K562 (cell line): ENCODE results near the gene ZNF18. TPM values are rescaled to one million over a fixed set of nuclear protein-coding genes. Genes with fewer than 3 reads are reported as not detected.
A peak's percentile ranks its signal among the peaks of the same experiment; 100 is the strongest.

Source experiments
- ERF ChIP-seq: fragments of 450-650 bp; formaldehyde crosslinking; IDR thresholded peaks from 2 replicates; pipeline ENCODE4 v1.4.0; 2020; ENCODE audit warnings: mild to moderate bottlenecking, mixed read lengths
- HDAC8 ChIP-seq: fragments of 450-650 bp; IDR thresholded peaks from 2 replicates; pipeline ENCODE4 v1.6.1; 2016; ENCODE audit warnings: mild to moderate bottlenecking, missing genetic modification characterization, moderate library complexity, missing compliant biosample characterization
- HMG20B ChIP-seq: fragments of 250-450 bp; sonication (Bioruptor Pico); IDR thresholded peaks from 2 replicates; pipeline ENCODE4 v1.5.0; 2021; ENCODE audit warnings: mild to moderate bottlenecking
- ILK ChIP-seq: fragments of 450-650 bp; IDR thresholded peaks from 2 replicates; pipeline ENCODE4 v1.6.1; 2016; ENCODE audit warnings: missing genetic modification characterization, low read depth, mild to moderate bottlenecking, missing compliant biosample characterization, moderate library complexity, borderline replicate concordance
- KLF13 ChIP-seq: fragments of 450-650 bp; IDR thresholded peaks from 2 replicates; pipeline ENCODE4 v1.6.1; 2016; ENCODE audit warnings: missing genetic modification characterization, low read depth, mild to moderate bottlenecking, missing compliant biosample characterization, moderate library complexity, borderline replicate concordance
- RAD21 ChIP-seq, 2 experiments: fragments of 250-450 bp in 1 of 2; fragments of 450-650 bp in 1 of 2; sonication (Bioruptor Pico) in 1 of 2; formaldehyde crosslinking in 1 of 2; IDR thresholded peaks in 1 of 2; conservative IDR thresholded peaks in 1 of 2; 2 replicates each; pipeline versions ENCODE4 v1.4.0 to v1.8.0; 2020 to 2022; ENCODE audit warnings: mild to moderate bottlenecking in 2 of 2, moderate library complexity in 1 of 2
- SMC3 ChIP-seq: conservative IDR thresholded peaks from 2 replicates; pipeline ENCODE4 v1.6.1; 2011; ENCODE audit warnings: low read depth, low read length, improper control_type of control experiment; ENCODE audit not compliant: insufficient read depth
- ZNF146 ChIP-seq: IDR thresholded peaks from one replicate; pipeline ENCODE4 v1.6.1; 2018; ENCODE audit warnings: missing compliant biosample characterization; ENCODE audit not compliant: unreplicated experiment
- ZNF408 ChIP-seq: fragments of 250-450 bp; sonication (Bioruptor Pico); IDR thresholded peaks from 2 replicates; pipeline ENCODE4 v1.4.0; 2020; ENCODE audit warnings: low read depth, mild to moderate bottlenecking, moderate library complexity
- polyA plus RNA-seq, 8 experiments: library from polyadenylated mRNA; depleted of rRNA in 4 of 8; stranded (reverse) in 5 of 8; unstranded in 3 of 8; fragments of >200 nt; fragmentation: Nextera tagmentation in 2 of 8; fragmentation: Illumina TruSeq in 1 of 8; extraction: Ambion mirVana in 2 of 8; extraction: Trizol in 1 of 8; gene quantifications; 2 replicates each; pipeline versions ENCODE4 v1.2.1 to v1.2.3, GENCODE V29; 2011 to 2014; ENCODE audit warnings: inconsistent platforms in 1 of 8, missing spikeins in 1 of 8
- total RNA-seq, 7 experiments: library from RNA; depleted of rRNA in 6 of 7; stranded (reverse); fragments of >200 nt in 6 of 7; fragmentation: Illumina TruSeq in 2 of 7; extraction: Trizol in 2 of 7; gene quantifications; 2 replicates each; pipeline versions ENCODE4 v1.2.1 to v1.2.3, GENCODE V29; 2011 to 2021; ENCODE audit warnings: low replicate concordance in 1 of 7
- TF ChIP-seq, protein P1 (sequence below), 2 experiments: fragments of 450-650 bp; formaldehyde crosslinking in 1 of 2; IDR thresholded peaks; 2 replicates each; pipeline versions ENCODE4 v1.4.0 to v1.6.1; 2014 to 2020; ENCODE audit warnings: mild to moderate bottlenecking in 2 of 2, borderline replicate concordance in 1 of 2, low read depth in 1 of 2
- TF ChIP-seq, protein P2 (sequence below): sonication (generic); formaldehyde crosslinking; IDR thresholded peaks from 2 replicates; pipeline ENCODE4 v1.8.0; 2022; ENCODE audit warnings: mild to moderate bottlenecking, missing genetic modification reagents
- TF ChIP-seq, protein P3 (sequence below), 3 experiments: IDR thresholded peaks in 2 of 3; conservative IDR thresholded peaks in 1 of 3; 2 replicates each; pipeline ENCODE4 v1.5.1; 2011 to 2012; ENCODE audit warnings: low read length in 3 of 3, mild to moderate bottlenecking in 3 of 3, control low read depth in 2 of 3, improper control_type of control experiment in 1 of 3, inconsistent platforms in 1 of 3, low read depth in 1 of 3, mixed read lengths in 1 of 3, moderate library complexity in 1 of 3; ENCODE audit not compliant: insufficient read depth in 2 of 3
- TF ChIP-seq, protein P4 (sequence below): fragments of 450-650 bp; conservative IDR thresholded peaks from 2 replicates; pipeline ENCODE4 v1.6.1; 2016; ENCODE audit warnings: missing genetic modification characterization, low read depth, mild to moderate bottlenecking, missing compliant biosample characterization, moderate library complexity

ZNF18 gene
- total and polyA plus RNA-seq, 9 of the 15 experiments (the other 6 are each of a cell fraction or from before 2014, with no cell fraction given): 1.1 to 5.0 (median 3.4) TPM

DNA sequence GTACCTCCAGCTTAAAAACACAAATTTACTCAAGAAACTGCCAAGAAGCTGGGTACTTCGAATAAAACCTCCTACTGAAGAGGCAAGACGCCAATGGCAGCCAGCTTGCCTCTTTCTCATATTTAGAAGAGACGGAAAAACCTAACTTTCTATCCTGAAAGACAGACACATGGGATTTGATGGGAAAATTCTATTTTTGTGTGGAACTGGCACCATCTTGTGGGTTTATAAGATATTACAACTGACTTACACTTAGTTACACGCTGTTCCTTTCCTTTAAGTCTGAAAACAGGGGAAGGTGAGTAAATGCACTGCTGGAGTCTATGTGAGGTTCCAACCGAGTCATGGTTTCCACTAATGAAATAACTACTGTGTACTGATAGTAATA is 10.3 kb downstream of the ZNF18 start (continued):
- TF ChIP-seq ILK (tag) (no peak), KLF13 (no peak), ZNF408 (no peak), RAD21 (CRISPR knock-in tag; conservative IDR thresholded peaks at IDR 0.05 in 1 of 2, IDR thresholded peaks at IDR 0.05 in 1 of 2) (peak in 1 of 2 experiments; percentile 64; a peak in 3 of 4 replicates), ZNF146 (CRISPR knock-in tag) (no peak), ERF (CRISPR knock-in tag) (no peak), HMG20B (CRISPR knock-in tag) (no peak), SMC3 (0 out of 2 replicates have a peak, but pooled peaks have one; percentile 18), HDAC8 (tag) (no peak)
- TF ChIP-seq, protein P1, sequence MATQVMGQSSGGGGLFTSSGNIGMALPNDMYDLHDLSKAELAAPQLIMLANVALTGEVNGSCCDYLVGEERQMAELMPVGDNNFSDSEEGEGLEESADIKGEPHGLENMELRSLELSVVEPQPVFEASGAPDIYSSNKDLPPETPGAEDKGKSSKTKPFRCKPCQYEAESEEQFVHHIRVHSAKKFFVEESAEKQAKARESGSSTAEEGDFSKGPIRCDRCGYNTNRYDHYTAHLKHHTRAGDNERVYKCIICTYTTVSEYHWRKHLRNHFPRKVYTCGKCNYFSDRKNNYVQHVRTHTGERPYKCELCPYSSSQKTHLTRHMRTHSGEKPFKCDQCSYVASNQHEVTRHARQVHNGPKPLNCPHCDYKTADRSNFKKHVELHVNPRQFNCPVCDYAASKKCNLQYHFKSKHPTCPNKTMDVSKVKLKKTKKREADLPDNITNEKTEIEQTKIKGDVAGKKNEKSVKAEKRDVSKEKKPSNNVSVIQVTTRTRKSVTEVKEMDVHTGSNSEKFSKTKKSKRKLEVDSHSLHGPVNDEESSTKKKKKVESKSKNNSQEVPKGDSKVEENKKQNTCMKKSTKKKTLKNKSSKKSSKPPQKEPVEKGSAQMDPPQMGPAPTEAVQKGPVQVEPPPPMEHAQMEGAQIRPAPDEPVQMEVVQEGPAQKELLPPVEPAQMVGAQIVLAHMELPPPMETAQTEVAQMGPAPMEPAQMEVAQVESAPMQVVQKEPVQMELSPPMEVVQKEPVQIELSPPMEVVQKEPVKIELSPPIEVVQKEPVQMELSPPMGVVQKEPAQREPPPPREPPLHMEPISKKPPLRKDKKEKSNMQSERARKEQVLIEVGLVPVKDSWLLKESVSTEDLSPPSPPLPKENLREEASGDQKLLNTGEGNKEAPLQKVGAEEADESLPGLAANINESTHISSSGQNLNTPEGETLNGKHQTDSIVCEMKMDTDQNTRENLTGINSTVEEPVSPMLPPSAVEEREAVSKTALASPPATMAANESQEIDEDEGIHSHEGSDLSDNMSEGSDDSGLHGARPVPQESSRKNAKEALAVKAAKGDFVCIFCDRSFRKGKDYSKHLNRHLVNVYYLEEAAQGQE (IDR thresholded peaks at IDR 0.05; ENCODE audit: borderline replicate concordance): peak; percentile 39; the same call in 1 of the 2 replicates
- TF ChIP-seq, protein P1 (CRISPR knock-in tag; IDR thresholded peaks at IDR 0.05; ENCODE audit: low read depth): no peak
- TF ChIP-seq, protein P2, sequence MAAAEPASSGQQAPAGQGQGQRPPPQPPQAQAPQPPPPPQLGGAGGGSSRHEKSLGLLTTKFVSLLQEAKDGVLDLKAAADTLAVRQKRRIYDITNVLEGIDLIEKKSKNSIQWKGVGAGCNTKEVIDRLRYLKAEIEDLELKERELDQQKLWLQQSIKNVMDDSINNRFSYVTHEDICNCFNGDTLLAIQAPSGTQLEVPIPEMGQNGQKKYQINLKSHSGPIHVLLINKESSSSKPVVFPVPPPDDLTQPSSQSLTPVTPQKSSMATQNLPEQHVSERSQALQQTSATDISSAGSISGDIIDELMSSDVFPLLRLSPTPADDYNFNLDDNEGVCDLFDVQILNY (CRISPR knock-in tag): no peak
- TF ChIP-seq, protein P3, sequence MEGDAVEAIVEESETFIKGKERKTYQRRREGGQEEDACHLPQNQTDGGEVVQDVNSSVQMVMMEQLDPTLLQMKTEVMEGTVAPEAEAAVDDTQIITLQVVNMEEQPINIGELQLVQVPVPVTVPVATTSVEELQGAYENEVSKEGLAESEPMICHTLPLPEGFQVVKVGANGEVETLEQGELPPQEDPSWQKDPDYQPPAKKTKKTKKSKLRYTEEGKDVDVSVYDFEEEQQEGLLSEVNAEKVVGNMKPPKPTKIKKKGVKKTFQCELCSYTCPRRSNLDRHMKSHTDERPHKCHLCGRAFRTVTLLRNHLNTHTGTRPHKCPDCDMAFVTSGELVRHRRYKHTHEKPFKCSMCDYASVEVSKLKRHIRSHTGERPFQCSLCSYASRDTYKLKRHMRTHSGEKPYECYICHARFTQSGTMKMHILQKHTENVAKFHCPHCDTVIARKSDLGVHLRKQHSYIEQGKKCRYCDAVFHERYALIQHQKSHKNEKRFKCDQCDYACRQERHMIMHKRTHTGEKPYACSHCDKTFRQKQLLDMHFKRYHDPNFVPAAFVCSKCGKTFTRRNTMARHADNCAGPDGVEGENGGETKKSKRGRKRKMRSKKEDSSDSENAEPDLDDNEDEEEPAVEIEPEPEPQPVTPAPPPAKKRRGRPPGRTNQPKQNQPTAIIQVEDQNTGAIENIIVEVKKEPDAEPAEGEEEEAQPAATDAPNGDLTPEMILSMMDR (IDR thresholded peaks at IDR 0.05 in 2 of 3, conservative IDR thresholded peaks at IDR 0.05 in 1 of 3; ENCODE audit: insufficient read depth in 2 of 3, low read depth in 1 of 3, low read length in 3 of 3): peak; percentile 17 to 54 (median 46); a peak in 4 of 6 replicates
- TF ChIP-seq, protein P4, sequence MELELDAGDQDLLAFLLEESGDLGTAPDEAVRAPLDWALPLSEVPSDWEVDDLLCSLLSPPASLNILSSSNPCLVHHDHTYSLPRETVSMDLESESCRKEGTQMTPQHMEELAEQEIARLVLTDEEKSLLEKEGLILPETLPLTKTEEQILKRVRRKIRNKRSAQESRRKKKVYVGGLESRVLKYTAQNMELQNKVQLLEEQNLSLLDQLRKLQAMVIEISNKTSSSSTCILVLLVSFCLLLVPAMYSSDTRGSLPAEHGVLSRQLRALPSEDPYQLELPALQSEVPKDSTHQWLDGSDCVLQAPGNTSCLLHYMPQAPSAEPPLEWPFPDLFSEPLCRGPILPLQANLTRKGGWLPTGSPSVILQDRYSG (tag): no peak
